NCI-H446 treated with DMSO at 0.1 percent for 48 hours (cell line): ENCODE data around the gene LBR.

ENCODE experiments used
- DNase-seq: peaks from one replicate; lab custom pipeline; 2025; lab: John Stamatoyannopoulos, UW

Gene LBR

GRCh38 chr1:225373155-225373554 lies 54.7 kb downstream of the LBR start:
- no peak for DNase-seq

- DNase-seq = no peak
Observed at GRCh38 chr1:225371366-225372010, 56.4 kb downstream of the LBR start.

DNA sequence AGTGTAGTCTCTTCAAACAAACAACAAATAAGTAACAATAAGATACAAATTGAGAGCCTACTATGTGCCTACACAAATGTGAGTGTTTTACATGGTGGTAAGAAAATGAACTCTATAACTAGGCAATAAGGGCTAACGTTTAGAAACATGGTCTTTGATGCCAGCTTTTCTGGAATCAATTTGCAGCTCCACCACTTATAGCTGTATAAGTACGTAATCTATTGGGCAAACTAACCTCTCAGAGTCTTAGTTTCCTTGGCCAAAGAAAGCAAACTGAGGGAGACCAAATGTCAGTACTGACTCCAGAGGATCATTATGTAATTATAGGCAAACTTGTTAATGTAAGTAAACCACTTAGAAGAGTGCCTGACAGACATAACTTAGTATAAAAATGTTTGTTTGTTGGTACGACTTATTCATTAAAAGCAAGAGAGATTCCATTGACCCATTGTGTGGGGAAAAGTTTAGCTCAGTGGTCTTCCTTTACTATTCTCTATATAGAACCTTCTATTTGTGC lies 59.7 kb downstream of the LBR start:
- DNase-seq = no peak

DNA sequence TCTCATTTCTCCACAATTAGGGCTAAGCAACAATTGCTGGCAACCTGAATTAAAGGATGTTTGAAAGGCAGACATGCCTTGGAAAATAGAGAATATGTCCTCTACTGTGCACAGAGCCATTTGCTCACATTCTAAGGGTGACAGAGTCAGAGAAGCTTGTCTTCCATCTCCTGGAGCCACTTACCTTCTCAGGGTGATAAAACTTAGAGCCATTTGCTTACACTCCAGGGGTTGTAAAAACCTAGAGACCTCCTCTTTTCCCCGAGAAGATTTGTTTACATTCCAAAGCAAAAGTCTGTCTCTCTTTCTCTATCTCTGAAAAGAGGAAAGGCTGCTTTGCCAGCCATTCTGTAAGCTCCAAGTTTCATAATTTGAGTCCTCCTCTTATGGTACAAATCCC lies 61.3 kb downstream of the LBR start:
- no peak for DNase-seq

- DNase-seq = no peak
Observed at GRCh38 chr1:225366018-225366417, 61.8 kb downstream of the LBR start.

GRCh38 chr1:225364439-225364838 lies 63.4 kb downstream of the LBR start:
- DNase-seq = no peak

DNA sequence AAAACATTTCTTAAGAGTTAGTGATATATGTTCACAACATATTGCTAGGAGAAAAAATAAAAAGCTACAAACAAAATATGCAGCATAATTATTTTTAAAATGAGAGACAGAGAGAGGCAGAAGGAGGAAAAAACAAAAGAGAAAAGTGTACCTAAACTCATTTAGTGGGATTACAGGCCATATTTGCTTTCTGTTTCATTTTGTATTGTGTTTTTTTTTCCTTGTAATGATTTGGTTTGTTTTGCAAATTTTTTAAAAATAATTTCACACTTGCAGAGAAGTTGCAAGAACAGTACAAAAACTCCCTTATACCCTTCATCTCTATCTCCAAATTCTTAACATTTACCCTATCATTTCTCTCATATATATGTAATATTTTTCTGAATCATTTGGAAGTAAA lies 65.0 kb downstream of the LBR start:
- no peak for DNase-seq

GRCh38 chr1:225361176-225361575 lies 66.7 kb downstream of the LBR start:
- no peak for DNase-seq

- DNase-seq = no peak
Observed at GRCh38 chr1:225360119-225360518, 67.7 kb downstream of the LBR start.

GRCh38 chr1:225355863-225356262 lies 72.0 kb downstream of the LBR start:
- DNase-seq = no peak

GRCh38 chr1:225354906-225355305 lies 72.9 kb downstream of the LBR start:
- no peak for DNase-seq
